OCI-LY3 (cell line): ENCODE measurements around the gene PARP1.

Experiments used
- H2AFZ ChIP-seq: fragments of 200-600, 300-600 bp; shearing (Covaris generic); 2 replicates; pipeline ENCODE4 v1.6.0; 2014; ENCODE audit warnings: antibody characterized with exemption, low read depth, low read length
- H3K27ac ChIP-seq: fragments of 200-600, 300-600 bp; sonication (generic); 2 replicates; pipeline ENCODE4 v1.5.1; 2014; ENCODE audit warnings: mild to moderate bottlenecking, low read length, moderate library complexity, mixed read lengths
- H3K27me3 ChIP-seq: fragments of 200-600, 300-600 bp; sonication (generic); 2 replicates; pipeline ENCODE4 v1.6.1; 2014; ENCODE audit warnings: low read depth, low read length, mixed read lengths
- H3K36me3 ChIP-seq: fragments of 200-600, 300-600 bp; sonication (generic); replicated peaks from 2 replicates; pipeline ENCODE3; 2014; ENCODE audit warnings: low read depth, low read length, mixed read lengths
- H3K4me1 ChIP-seq: fragments of 300-600, 200-600 bp; sonication (generic); 2 replicates; pipeline ENCODE4 v1.6.1; 2014; ENCODE audit warnings: low read length, mixed read lengths
- H3K4me2 ChIP-seq: fragments of 200-600, 300-600 bp; sonication (generic); 2 replicates; pipeline ENCODE4 v1.6.1; 2014; ENCODE audit warnings: low read length, mixed read lengths
- H3K4me3 ChIP-seq: fragments of 300-600, 200-600 bp; sonication (generic); 2 replicates; pipeline ENCODE4 v1.5.1; 2014; ENCODE audit warnings: antibody characterized with exemption, mild to moderate bottlenecking, low read length, moderate library complexity
- H3K79me2 ChIP-seq: fragments of 300-600, 200-600 bp; shearing (Covaris generic); 2 replicates; pipeline ENCODE4 v1.6.1; 2014; ENCODE audit warnings: mild to moderate bottlenecking, low read length, mixed read lengths
- H3K9ac ChIP-seq: fragments of 300-600, 200-600 bp; shearing (Covaris generic); 2 replicates; pipeline ENCODE4 v1.6.0; 2014; ENCODE audit warnings: mild to moderate bottlenecking, low read length, moderate library complexity
- H3K9me3 ChIP-seq: fragments of 200-600, 300-600 bp; shearing (Covaris generic); 2 replicates; pipeline ENCODE4 v1.6.1; 2014; ENCODE audit warnings: low read length, mixed read lengths; ENCODE audit not compliant: insufficient read depth
- H4K20me1 ChIP-seq: fragments of 200-600, 300-600 bp; sonication (generic); 2 replicates; pipeline ENCODE4 v1.6.1; 2016; ENCODE audit warnings: low read length, mixed read lengths; ENCODE audit not compliant: insufficient read depth
- EZH2phosphoT487 ChIP-seq: fragments of 200-600 bp; shearing (Covaris generic); IDR thresholded peaks from 2 replicates; pipeline ENCODE4 v1.6.1; 2018; ENCODE audit warnings: antibody characterized with exemption, mixed run types, low read depth
- TF ChIP-seq, protein P1 (sequence below): fragments of 200-600, 300-600 bp; sonication (generic); IDR thresholded peaks from 2 replicates; pipeline ENCODE4 v1.5.1; 2014; ENCODE audit warnings: antibody characterized with exemption, low read length, low read depth

Gene PARP1

DNA sequence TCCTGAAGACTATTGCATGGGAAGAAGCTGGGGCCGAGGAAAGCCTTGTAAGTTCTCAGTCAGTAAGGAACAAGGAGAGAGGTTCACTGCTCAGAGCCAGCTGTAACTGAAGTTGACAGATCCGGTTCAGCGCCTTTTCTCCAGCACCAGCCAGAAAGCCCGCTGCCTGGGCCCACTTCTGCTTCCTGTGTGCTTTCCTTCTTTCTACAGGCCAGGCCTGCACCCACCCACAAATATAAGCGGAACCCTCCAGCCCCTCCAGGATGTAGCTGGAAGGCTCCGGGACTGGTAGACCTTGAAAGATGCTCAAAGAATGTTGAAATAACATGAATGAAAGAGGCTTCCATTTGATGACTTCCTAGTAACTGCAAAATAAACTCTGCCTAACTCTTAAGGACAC, 38.8 kb downstream of the PARP1 start:
- peaks cover 10% of the 10 kb centered on the region; the same call in 1 of the 2 replicates for H4K20me1 ChIP-seq
- no peak overlapping the region for H3K4me3 ChIP-seq
- no peaks in the 10 kb centered on the region for H3K27me3 ChIP-seq
- no peak overlapping the region for H3K4me2 ChIP-seq
- H3K9me3 ChIP-seq = no peaks in the 10 kb centered on the region
- peaks cover 87% of the 10 kb centered on the region for H3K36me3 ChIP-seq
- H3K9ac ChIP-seq = no peak overlapping the region
- no peaks in the 10 kb centered on the region; the same call in 1 of the 2 replicates for H3K79me2 ChIP-seq
- peaks cover 21% of the 10 kb centered on the region for H3K4me1 ChIP-seq
- H3K27ac ChIP-seq = no peak overlapping the region
- H2AFZ ChIP-seq = no peak overlapping the region
- no peak for TF ChIP-seq EZH2phosphoT487
- TF ChIP-seq, protein P1, sequence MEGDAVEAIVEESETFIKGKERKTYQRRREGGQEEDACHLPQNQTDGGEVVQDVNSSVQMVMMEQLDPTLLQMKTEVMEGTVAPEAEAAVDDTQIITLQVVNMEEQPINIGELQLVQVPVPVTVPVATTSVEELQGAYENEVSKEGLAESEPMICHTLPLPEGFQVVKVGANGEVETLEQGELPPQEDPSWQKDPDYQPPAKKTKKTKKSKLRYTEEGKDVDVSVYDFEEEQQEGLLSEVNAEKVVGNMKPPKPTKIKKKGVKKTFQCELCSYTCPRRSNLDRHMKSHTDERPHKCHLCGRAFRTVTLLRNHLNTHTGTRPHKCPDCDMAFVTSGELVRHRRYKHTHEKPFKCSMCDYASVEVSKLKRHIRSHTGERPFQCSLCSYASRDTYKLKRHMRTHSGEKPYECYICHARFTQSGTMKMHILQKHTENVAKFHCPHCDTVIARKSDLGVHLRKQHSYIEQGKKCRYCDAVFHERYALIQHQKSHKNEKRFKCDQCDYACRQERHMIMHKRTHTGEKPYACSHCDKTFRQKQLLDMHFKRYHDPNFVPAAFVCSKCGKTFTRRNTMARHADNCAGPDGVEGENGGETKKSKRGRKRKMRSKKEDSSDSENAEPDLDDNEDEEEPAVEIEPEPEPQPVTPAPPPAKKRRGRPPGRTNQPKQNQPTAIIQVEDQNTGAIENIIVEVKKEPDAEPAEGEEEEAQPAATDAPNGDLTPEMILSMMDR = no peak

DNA sequence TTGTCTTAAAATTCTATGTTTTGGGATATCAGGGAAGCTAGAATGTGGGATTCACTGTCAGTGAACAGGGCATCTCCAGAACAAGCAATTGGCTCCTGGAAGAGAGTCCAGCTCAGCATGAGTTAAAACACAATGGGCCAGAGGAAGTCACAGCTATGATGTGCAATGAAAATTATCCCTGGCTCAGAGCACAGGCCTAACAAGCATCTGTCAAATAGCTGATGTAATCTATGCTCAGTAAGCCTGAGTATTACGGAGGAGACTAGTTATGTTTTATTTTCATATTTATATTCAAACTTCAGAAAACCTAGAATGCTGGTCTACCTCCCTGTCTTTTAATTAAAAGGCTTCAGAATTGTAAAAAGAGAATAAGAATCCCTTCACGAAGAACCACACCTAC, 41.6 kb downstream of the PARP1 start:
- TF ChIP-seq, protein P1 = no peak
- Histone ChIP-seq H3K27ac (no peak overlapping the region), H3K9ac (no peak overlapping the region), H2AFZ (no peak overlapping the region), H3K9me3 (no peaks in the 10 kb centered on the region), H3K4me1 (peaks cover 25% of the 10 kb centered on the region), H3K4me2 (no peak overlapping the region), H3K36me3 (peaks cover 94% of the 10 kb centered on the region), H3K4me3 (no peak overlapping the region), H3K79me2 (no peaks in the 10 kb centered on the region; the same call in 1 of the 2 replicates), H4K20me1 (peaks cover 7% of the 10 kb centered on the region; the same call in 1 of the 2 replicates), H3K27me3 (no peaks in the 10 kb centered on the region)

DNA sequence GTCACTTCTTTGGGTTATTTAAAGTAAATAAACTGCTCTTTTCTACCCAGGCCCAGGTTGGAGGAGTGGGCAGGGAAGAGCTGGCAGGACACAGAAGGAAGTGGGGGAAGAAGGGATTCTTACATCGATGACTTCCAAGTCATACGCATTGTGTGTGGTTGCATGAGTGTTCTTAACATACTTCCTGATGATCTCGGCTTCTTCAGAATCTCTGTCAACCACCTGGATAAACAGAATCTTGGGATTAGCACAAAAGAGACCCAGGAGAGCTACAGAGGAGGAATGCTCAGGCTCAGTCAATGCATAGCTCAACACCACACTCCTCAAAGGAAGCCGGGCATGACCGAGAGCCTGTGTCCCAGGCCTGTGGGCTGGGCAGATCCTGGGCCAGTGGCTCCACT, 42.1 kb downstream of the PARP1 start:
- Histone ChIP-seq H3K9me3 (no peaks in the 10 kb centered on the region), H3K79me2 (no peaks in the 10 kb centered on the region; the same call in 1 of the 2 replicates), H2AFZ (no peak overlapping the region), H3K4me1 (peaks cover 25% of the 10 kb centered on the region), H3K4me3 (no peak overlapping the region), H3K4me2 (no peak overlapping the region), H4K20me1 (0 out of 2 replicates have a peak, but pooled peaks cover 3% of the 10 kb centered on the region), H3K27me3 (no peaks in the 10 kb centered on the region), H3K27ac (no peak overlapping the region), H3K9ac (no peak overlapping the region), H3K36me3 (peaks cover 93% of the 10 kb centered on the region)
- TF ChIP-seq, protein P1 = no peak
- no peak for TF ChIP-seq EZH2phosphoT487

DNA sequence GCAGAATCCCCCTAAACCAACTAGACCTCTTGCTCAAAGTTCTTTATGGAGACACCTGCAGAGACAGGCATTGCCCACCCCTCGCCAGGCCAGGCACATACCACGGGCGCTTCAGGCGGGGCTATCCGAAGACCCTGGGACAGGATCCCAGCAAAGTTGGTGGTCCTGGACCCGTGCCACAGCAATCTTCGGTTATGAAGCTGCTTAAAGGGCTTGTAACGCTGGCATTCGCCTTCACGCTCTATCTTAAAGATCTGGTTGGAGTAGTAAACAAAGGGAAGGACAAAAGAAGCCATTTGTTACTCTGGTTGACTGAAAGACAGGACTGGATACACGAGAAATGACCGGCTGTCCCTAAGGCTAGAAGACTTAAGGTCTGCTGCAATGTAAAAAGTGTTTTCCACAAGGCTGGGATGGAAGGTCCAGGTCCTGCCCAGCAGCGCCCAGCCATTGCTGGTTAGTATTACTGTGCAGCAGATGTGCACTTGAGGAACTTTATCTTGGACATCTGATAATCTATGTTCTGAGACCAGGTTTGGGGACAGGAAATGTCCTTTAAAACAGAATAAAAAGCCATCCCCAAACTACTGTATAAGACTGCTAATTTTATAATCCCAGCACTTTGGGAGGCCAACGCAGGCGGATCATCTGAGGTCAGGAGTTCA, 42.9 kb downstream of the PARP1 start:
- H3K36me3 ChIP-seq = peaks cover 87% of the 10 kb centered on the region
- H3K4me1 ChIP-seq = peaks cover 25% of the 10 kb centered on the region
- H3K9me3 ChIP-seq = no peaks in the 10 kb centered on the region
- no peak overlapping the region for H3K4me2 ChIP-seq
- no peak overlapping the region for H3K4me3 ChIP-seq
- TF ChIP-seq EZH2phosphoT487 = no peak
- TF ChIP-seq, protein P1 = no peak
- H3K27me3 ChIP-seq = no peaks in the 10 kb centered on the region
- no peak overlapping the region for H2AFZ ChIP-seq
- H3K79me2 ChIP-seq = no peaks in the 10 kb centered on the region
- no peak overlapping the region for H3K9ac ChIP-seq
- H3K27ac ChIP-seq = no peak overlapping the region
- no peaks in the 10 kb centered on the region for H4K20me1 ChIP-seq
